Measurements from ENCODE around the gene OR51B4. TPM values are rescaled to one million over a fixed set of nuclear protein-coding genes. Genes with fewer than 3 reads are reported as not detected.

The OR51B4 gene
- total RNA-seq, 2 experiments from 2014 or later: not detected

Other genes with a start within 250 kb of the OR51B4 start
- not detected for gene OR52E2, start 242.3 kb downstream of the OR51B4 start, total RNA-seq
- gene OR52E1, start 232.4 kb downstream of the OR51B4 start, total RNA-seq: not detected
- gene OR52A5, start 163.6 kb downstream of the OR51B4 start, total RNA-seq: not detected
- gene OR52A1, start 147.2 kb downstream of the OR51B4 start, total RNA-seq: not detected
- gene OR51V1, start 101.3 kb downstream of the OR51B4 start, total RNA-seq: not detected
- not detected for gene HBB, start 74.9 kb downstream of the OR51B4 start, total RNA-seq
- not detected for gene HBD, start 67.5 kb downstream of the OR51B4 start, total RNA-seq
- gene HBG1, start 52.1 kb downstream of the OR51B4 start, total RNA-seq: not detected
- not detected for gene HBG2, start 47.2 kb downstream of the OR51B4 start, total RNA-seq
- gene HBE1, start 32.0 kb downstream of the OR51B4 start, total RNA-seq: not detected
- not detected for gene OR51B2, start 22.4 kb upstream of the OR51B4 start, total RNA-seq
- gene OR51B5, start 41.6 kb upstream of the OR51B4 start, total RNA-seq: not detected
- gene OR51B6, start 49.6 kb upstream of the OR51B4 start, total RNA-seq: not detected
- not detected for gene OR51M1, start 81.9 kb upstream of the OR51B4 start, total RNA-seq
- not detected for gene OR51Q1, start 120.2 kb upstream of the OR51B4 start, total RNA-seq
- gene OR51I1, start 139.6 kb upstream of the OR51B4 start, total RNA-seq: not detected
- not detected for gene OR51I2, start 147.4 kb upstream of the OR51B4 start, total RNA-seq
- not detected for gene OR52D1, start 186.7 kb upstream of the OR51B4 start, total RNA-seq
- not detected for gene UBQLN3, start 208.0 kb upstream of the OR51B4 start, total RNA-seq
- gene UBQLNL, start 214.8 kb upstream of the OR51B4 start, total RNA-seq: under 1 TPM; 0.11 to 0.14 TPM
- gene OR52H1, start 246.6 kb upstream of the OR51B4 start, total RNA-seq: not detected